Stimulated activated CD8-positive, alpha-beta memory T cell treated with anti-CD3 and anti-CD28 coated beads, Interleukin-12 subunit alpha, Interleukin-12 subunit beta, amount 100 ng/mL, for 24 hours (primary cell): Measurements from ENCODE around the gene KCNJ5.
"Not testable (repeated sequence)": the region's sequence is repeated elsewhere in the genome, so short reads cannot be mapped to it uniquely, and the experiment has no call there.

ENCODE experiments used
- DNase-seq: peaks from one replicate; pipeline ENCODE4 v3.0.0-alpha.2; 2020; ENCODE audit errors: extremely low read depth

The KCNJ5 gene

DNA sequence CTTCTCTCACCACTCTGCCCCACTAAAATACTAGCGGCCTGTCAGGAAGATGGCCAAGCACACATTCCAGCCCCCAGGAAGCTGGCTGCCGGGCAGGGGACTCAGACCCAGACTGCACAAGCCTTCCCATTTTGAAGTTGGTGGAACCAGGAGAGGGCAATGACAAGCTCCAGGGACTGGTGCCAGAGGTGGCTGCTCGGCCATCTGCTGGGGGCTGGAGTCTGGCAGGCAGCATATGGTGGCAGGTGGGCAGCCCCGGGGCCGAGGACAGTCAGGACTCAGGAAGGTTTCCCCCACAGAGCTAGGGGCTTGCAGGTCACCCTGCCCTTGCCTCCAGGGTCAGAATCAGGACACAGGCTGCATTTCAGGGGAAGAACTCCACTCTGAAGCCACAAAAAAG lies 22.6 kb downstream of the KCNJ5 start:
- DNase-seq = no peak

DNA sequence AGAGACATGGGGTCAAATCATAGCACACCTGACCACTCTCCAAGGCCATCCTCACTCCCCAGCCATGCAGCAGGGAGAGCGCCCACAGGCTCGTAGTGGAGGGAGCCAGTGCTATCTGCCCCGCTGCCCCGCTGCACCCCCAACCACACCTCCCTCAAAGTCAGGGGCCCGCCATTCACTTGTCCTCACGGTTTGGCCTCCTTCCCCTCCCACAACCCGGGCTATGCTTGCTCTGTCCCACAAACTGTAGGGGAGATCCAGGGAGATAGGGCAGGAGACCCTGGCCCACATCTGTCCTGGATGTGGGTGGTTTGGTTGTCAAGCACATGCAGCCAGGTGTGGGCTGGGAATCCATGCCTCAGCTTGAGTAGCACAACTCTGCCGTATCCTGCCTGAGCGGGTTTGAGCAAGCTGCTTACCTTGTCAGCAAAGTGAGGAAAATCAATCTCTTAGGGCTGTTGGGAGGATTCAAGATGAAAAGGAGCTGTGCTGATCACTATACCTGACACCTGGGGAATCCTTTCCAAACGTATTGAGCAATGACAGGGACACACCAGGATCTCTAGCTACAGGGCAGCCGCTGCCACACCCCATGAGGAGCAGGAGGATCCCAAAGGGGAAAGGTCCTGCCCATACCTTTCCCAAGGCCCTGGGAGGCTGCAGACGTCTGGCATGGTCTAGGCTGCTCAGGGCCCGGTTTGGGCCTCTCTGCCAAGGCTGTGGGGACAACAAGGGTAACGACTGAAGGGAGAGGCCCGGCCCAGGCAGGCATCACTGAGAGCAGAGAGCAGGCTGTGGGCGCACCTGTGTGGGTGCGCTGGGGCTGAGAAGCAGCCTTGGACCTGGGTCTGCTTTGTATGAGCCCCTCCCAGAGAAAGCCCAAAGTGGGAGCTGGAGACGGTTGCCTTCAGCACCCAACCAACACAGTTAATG lies 23.3 kb downstream of the KCNJ5 start:
- DNase-seq = no peak

DNA sequence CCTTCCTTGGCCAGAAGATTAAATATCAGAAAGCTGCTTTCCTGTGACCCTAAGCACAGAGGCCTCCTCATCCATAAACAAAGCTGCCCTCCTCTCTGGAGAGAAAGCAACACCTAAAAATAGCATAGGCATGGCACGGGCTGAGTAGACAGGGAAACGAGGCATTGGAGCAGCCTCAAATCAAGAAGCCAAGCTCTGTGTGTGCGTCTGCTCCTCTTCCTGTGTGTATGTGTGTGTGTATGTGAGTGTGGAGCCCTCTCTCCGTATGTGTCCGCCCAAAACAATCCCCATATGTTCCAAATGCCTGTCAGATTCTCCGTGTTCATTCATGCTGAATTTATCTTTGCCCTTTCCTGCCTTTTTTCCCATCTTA lies 24.0 kb downstream of the KCNJ5 start:
- DNase-seq = no peak

DNA sequence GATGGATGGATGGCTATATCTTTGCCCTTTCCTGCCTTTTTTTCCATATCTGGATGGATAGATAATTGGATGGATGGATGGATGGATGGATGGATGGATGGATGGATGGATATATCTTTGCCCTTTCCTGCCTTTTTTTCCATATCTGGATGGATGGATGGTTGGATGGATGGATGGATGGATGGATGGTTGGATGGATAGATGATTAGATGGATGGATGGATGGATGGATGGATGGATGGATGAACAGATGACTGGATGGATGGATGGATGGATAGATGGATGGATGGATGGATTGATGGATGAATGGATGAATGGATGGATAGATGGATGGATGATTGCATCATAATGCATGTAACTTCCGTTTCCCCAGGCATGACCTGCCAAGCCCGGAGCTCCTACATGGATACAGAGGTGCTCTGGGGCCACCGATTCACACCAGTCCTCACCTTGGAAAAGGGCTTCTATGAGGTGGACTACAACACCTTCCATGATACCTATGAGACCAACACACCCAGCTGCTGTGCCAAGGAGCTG lies 24.9 kb downstream of the KCNJ5 start:
- DNase-seq = no peak

DNA sequence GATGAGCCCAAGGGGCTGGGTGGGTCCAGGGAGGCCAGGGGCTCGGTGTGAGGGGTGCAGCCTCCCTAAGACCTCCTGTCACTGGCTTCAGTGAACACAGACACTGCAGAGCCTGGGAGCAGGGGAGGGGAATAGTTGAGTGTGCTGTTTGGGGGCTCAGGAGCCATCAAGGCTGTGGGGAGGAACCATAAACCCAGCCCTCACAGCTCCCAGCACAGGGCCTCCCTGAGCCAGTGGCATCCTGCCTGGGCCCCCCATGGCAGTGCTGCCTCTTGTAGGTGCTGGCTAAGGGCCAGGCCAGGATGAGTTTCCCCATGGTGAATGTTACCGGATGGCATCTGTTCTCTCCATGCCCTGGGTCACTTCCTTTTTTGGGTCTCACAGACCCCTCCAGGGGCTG lies 25.5 kb downstream of the KCNJ5 start:
- no peak for DNase-seq

DNA sequence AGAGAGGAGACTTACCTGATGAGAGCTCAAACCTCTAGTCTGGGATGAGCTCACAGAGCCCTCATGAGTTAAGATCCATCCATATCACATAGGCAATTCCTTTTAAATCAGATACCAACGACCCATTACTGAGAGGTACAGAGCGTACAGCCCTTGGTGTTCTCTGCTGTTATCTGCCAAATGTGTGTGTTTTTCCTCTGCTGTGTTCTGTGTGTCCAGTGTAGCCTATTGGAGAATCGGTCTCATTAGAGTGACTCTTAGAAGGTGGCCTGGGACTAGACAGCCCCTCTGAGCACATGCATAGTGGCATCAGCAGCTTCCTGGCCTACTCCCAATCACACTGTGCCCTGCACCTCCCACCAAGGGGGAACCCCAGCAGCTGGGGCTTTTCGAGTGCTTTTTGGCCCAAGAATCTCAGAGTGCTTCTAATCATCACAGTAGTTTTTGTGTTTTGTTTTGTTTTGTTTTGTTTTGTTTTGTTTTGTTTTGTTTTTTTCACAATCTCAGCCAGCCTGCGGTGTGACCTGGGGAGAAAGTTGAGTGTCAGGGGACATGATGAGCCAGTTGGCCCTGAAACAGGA lies 26.1 kb downstream of the KCNJ5 start:
- no peak for DNase-seq

DNA sequence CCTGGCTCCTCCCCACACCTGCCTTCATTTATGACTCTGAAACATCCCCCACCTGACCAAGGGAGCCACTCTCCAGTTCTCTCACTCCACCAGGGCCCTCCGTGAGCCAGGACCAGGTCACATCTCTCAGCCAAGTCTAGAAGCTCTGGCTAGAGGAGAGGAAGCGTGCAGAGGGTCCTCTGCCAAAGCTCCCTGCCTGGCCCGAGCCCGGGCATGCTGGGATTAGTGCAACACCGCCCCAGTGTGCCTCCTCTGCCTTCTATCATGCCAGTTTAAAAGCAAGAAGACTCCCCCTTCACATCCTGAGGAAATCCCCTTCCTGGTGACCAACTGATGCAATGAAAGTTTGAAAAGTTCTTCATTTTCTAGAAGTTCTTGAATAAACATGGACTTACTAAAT lies 28.1 kb downstream of the KCNJ5 start:
- DNase-seq = no peak

DNA sequence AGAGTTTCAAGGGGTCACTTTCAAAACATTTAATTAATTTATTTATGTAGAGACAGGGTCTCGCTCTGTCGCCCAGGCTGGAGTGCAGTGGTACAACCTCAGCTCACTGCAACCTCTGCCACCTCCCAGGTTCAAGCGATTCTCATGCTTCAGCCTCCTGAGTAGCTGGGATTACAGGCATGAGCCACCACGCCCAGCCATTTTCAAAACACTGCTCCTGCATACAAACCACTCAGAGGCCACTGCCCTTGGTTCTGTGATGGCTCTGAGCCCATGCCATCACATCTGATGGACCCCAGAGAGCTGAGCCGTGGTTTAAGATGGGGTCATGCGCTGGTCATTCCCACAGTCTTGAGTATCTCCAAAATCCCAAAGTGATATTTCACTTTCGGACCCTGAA lies 28.5 kb downstream of the KCNJ5 start:
- DNase-seq = not testable (repeated sequence)

DNA sequence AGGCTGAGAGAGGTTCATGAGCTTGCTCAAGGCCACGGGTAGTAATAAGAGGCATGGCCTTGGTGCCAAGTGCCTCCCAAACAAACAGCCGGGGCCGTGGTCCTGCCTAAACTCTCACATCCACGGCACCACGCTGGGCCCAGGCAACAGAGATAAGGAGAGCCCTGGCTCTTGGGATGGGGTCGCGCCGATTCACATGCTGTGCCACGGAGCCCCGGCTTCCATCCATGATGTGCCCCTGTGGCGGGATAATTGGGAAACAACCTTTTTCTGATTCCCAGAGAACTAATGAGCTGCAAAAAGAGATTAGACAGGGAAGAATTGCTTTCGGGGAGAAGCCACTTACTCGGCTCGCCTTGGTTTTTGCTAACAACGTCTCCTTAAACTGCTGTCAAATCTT lies 29.5 kb downstream of the KCNJ5 start:
- no peak for DNase-seq

DNA sequence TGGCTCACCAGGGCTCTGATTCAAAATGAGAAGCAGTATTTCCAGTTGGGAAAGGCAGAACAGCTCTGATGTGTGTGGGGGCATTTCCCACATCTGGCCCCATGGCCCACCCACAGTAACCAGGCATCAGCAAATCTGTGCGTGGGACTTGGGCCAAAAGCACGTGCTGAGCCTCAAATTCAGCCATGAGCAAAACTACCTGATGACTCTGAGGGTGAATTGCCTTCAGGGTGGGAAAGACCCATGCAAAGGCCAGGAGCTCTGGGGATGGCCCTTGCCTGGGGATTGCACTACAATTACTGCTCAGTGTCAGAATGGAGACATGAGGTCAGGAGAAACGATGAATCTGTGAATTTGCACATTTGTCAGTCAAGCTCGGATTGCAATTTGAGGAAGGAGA lies 30.6 kb downstream of the KCNJ5 start:
- no peak for DNase-seq

DNA sequence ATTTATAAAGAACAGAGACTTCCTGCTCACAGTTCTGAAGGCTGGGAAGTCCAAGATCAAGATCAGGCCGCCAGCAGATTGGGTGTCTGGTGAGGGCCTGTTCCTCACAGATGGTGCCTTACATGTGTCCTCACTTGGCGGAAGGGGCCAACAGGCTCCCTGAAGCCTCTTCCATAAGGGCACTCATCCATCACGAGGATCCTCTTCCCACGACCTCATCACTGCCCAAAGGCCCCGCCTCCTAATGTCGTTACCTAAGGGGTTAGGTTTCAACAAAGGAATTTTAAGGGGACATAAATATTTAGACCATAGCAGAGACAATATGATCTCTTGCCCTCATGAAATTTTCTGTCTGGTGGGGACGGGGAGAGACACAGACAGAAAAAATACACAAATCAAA lies 32.9 kb downstream of the KCNJ5 start:
- DNase-seq = no peak

DNA sequence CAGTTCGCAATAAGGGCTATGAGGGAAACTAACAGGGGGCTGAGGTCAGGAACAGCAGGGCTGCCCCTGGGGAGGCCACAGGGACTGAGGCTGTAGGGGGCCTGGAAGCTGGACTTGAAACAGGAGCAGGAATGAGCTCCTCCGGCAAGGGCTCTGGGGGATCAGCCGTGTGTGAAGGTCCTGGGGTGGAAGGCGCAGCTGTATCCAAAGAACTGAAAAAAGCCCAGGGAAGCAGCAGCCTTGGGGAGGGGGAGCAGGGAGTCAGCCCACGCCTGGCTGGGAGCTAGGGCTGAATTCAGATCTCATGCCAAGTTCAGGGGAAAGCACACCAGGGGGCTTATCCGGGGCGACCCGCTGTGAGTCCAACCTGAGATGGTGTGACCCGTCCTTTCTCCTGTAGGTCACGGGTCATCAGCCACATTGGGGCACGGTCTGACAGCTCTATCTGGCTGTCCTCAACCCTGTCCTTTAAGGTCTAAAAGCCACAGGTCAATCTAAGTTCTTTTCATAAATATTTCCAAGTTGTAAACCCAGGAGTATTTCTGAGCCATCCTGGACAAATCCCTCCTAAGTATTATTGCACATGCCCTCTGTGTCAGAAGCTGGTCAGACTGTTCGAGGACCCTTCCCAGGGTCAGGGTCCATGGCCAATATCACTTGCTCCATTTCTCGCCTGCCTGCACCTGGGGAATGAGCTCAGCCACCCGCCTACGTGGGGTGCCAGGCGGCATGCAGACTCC lies 33.5 kb downstream of the KCNJ5 start:
- no peak for DNase-seq

DNA sequence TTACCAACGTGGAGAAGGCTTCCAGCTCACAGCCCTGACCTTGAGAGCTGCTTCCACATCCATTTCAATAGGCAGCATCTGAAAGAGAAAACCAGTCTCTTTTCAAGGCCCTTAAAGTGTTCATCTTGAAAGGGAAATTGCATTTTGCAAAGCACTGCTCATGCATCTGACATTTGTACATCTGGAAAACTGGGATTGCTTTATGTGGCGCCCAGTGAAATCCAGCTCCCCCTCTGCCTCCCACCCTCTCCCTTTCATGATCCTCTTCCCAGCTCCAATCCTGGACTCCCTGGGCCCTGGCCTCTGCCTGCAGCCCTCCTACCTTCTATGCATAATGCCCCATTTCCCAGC lies 34.1 kb downstream of the KCNJ5 start:
- DNase-seq = no peak

DNA sequence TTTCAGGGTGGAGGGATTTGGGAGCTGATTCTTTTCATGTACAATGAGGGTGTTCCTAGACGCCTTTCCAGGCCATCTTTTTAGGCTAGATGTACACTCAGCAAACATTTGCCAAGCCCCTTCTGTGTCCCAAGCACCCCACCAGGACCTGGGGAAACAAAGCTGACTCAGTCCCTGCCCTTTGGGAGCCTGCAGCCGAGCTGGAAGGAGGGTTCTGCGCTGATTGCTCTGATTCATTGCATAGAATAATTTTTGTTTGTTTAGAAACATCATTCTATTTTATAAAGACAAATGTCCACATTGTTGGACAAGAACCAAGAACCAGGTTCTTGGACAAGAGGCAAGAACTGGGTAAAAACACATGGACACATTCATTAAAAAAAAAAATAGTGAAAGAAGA lies 34.8 kb downstream of the KCNJ5 start:
- DNase-seq = no peak

DNA sequence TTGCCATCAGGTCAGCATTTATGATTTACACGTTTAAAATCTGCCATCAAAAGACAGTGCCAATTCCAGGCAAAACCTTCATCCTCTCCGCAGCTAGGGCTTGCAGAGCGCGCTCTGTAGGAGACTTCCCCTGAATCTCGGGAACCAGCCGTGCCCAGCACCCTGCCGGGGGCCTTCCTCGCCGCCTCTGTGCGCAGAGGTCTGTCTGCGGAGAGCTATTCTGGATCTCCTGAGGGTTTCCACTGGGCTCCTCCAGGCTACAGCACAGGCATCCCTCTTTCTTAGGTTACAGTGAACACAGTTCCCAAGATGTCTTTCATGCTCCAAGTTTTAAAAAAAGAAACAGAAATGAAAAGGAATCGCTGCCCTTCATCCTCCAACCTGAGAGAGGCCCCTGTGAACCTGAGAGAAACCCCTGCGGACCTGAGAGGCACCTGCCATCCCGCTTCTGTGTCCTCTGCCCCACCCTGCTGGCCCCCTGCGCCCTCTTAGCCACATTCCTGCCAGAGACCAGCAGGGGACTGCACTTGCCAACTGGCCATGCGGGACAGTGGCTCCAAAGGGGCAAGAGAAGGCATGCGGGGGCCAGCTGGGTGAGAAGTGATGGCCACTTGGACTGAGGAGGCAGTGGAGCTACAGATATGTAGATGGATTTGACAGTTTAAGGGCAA lies 35.4 kb downstream of the KCNJ5 start:
- DNase-seq = no peak

DNA sequence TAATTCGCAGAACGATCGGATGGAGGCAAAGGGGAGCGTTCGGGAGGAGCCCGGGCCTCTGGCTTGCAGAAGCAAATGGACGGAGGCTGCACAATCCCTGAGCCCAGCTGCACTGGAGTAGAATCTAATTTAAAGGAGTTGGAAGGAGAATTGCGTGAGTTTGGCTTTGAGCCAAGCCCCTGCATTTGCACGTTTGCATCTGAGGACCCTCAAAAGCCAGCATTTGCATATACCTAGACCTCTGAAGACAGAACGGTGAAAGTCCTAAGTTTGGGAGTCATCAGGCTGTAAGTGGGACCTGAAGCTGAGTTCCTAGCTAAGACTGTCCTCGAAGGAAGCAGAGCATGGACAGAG lies 35.9 kb downstream of the KCNJ5 start:
- no peak for DNase-seq

DNA sequence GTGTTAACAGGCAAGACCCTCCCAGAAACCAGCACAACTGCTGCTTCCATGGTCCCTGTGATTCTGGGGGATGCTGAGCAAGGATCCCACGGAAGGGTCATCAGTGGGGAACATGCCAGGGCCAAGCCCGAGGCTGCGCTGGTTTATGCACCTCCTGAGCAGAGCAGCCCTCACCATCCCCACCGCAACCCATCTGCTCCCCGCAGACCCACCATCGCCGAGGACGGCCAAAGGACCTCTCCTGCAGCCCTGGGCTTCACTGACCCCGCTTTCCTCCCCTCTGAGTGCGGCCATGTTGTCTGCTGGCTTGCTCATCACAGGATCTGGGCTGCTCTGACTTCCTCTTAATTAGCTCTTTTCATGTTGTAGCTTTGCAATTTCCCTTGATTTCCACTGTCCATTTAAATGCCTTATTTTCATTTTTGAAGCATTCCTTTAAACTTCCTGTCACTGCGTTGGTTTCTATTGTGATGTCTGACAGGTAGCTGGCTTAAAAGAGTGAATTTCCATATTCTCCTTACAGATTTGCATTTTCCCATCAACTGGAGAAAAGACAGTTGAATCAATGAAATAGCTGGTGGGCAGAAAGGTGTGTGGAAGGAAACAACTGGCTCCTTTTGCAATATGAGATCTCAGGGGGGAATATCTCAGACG lies 36.7 kb downstream of the KCNJ5 start:
- no peak for DNase-seq

DNA sequence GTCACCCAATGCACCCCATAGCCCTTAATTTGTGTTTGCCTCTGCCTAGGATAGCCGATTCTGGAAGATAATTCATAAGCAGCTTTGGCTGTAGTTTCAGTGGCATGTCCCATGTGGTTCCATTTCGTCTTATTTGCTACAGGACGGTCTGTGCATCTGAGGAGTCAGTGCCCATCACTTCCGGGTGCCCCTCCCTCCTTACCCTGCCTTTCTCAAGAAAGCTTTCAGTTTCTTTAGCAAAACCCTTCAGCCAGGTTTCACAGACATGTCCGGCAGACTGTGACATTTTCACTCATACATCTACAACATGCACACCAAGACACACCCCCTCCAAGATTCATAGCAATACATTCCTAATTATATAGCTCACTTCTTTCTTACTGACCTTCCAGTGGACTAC lies 37.2 kb downstream of the KCNJ5 start:
- no peak for DNase-seq

DNA sequence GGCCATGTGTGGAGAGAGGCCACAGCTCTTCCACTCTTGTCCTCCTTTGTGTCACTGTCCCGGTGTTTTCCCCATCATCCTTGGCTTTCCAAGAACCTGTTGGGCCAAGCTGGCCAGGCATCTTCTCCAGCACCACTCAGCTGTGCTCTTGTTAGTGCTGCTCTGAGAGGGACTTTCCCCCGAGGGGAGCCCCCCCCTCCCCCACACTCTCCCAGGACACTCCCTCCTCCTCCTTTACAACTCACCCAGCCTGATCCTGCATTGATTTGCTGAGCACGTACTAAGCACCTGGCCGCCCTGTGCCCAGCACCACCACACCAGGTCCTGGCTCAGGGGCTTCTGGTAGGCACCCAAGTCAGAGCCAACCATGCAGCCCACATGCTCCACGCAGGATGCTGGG lies 38.3 kb downstream of the KCNJ5 start:
- no peak for DNase-seq

DNA sequence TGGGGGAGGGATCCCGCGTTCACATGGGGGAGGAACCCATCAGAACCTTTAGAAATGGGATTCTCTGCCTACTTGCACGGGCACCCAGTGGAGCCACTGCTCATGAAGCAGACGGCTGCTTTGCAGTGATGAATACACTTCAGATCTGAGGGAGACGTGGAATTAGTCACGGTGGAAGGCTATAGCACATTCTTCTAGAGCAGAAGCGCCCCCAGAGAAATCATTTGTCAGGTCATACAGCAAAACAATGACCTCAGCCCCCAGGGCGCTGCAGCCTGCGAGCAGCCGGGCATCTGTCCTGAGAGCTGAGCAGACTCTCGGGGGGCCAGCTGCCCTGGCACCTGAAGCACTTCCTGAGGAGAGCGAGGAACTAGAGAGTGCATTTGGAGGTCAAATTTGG lies 38.8 kb downstream of the KCNJ5 start:
- DNase-seq = no peak

DNA sequence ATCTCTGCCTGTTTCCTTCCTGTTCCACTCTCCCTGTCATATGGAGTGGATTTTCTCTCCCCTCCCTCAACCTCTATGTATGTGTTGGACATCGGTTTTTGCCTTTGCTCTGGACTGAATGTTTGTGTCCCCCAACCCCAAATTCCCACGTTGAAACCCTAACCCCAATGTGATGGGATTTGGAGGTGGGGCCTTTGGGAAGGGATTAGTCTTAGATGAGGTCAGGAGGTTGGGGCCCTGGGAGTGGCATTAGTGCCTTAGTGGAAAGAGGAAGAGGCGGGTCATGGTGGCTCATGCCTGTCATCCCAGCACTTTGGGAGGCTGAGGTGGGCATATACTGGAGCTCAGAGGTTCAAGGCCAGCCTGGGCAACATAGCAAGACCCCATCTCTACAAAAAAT lies 39.9 kb downstream of the KCNJ5 start:
- no peak for DNase-seq

DNA sequence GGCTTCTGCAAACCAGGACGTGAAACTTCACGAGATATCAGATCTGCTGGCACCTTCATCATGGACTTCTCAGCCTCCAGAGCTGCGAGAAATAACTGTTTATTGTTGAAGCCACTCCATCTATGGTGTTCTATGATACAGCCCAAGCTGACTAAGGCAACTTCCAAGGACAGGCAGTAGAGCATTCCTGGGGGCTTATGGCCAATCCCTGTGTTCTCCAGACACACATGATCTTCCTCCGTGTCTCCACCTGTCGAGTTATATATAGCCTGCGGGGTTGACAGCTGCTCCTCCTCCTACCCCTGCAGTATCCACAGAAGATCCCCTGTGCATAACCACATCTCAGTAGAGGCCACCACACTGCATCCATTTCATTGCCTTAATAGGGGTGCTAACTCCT lies 40.5 kb downstream of the KCNJ5 start:
- DNase-seq = no peak
